Measurements from ENCODE around the gene SLC28A2.
"Not testable (repeated sequence)": the region's sequence is repeated elsewhere in the genome, so short reads cannot be mapped to it uniquely, and the experiment has no call there.

SLC28A2 gene

GRCh38 chr15:45234562-45235235 is 17.3 kb upstream of the SLC28A2 start:
- no peak for DNase-seq (ENCODE audit: extremely low read depth, low read depth)
- TF ChIP-seq CTCF (IDR thresholded peaks at IDR 0.05; ENCODE audit: low read depth, low read length), result no peak

DNA sequence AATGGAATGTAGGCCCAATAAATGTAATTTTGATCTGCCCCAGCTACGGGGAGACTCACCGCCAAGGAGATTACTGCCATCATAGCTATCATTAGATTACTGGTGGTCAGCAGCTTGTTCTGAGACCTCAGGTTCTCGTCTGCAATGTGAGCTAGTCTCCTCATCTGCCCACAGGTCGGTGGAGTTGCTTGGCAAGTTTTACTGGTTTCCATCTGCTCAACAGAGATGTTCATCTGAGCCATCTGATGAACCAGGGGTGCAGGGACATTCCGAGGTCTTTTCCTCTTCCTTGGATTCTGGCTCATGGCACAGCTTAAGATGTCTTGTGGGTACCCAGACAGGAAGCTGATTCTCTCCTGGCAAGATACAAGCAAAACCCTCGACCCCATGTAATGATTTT is 15.2 kb upstream of the SLC28A2 start:
- DNase-seq (ENCODE audit: extremely low read depth, low read depth), result not testable (repeated sequence)

GRCh38 chr15:45242289-45242688 is 9.7 kb upstream of the SLC28A2 start:
- no peak for DNase-seq (ENCODE audit: extremely low read depth, low read depth)
- TF ChIP-seq CTCF (IDR thresholded peaks at IDR 0.05; ENCODE audit: low read depth, low read length), result no peak

GRCh38 chr15:45249125-45249780 is 2.8 kb upstream of the SLC28A2 start:
- no peak for TF ChIP-seq CTCF (IDR thresholded peaks at IDR 0.05; ENCODE audit: low read depth, low read length)
- DNase-seq (ENCODE audit: extremely low read depth, low read depth), result no peak

- DNase-seq (ENCODE audit: extremely low read depth, low read depth), result no peak
- TF ChIP-seq CTCF (IDR thresholded peaks at IDR 0.05; ENCODE audit: low read depth, low read length), result peak; percentile 5; the same call in 1 of the 2 replicates
Measured at GRCh38 chr15:45253330-45253729, 1.3 kb downstream of the SLC28A2 start.

- TF ChIP-seq CTCF (IDR thresholded peaks at IDR 0.05; ENCODE audit: low read depth, low read length), result no peak
- DNase-seq (ENCODE audit: extremely low read depth, low read depth), result no peak
Measured at GRCh38 chr15:45254405-45254804, 2.4 kb downstream of the SLC28A2 start.

DNA sequence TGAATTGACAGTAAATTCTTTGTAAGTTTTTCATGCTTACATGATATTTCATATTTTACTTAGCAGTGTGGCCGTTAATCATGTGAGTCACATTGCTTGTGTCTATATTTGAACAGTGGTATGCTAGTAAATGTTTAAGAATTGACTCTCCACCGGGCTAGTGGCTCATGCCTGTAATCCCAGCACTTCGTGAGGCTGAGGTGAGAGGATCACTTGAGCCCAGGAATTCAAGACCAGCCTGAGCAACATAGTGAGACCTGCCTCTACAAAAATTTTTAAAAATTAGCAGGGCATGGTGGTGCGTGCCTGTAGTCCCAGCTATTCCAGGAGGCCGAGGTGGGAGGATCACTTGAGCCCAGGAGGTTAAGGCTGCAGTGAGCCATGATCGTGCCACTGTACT is 2.8 kb downstream of the SLC28A2 start:
- not testable (repeated sequence) for DNase-seq (ENCODE audit: extremely low read depth, low read depth)

GRCh38 chr15:45259796-45260195 is 7.8 kb downstream of the SLC28A2 start:
- DNase-seq (ENCODE audit: extremely low read depth, low read depth), result no peak

More at GRCh38 chr15:45259796-45260195, 7.8 kb downstream of the SLC28A2 start:
- no peak for TF ChIP-seq CTCF (IDR thresholded peaks at IDR 0.05; ENCODE audit: low read depth, low read length)
